Upper lobe of left lung (tissue), 4 donors: ENCODE results near the gene CEACAM8.

ENCODE experiments used
- CTCF ChIP-seq, 6 experiments: fragments of 450-650 bp in 4 of 6; fragments of 200-600 bp in 2 of 6; sonication (generic) in 2 of 6; IDR thresholded peaks; one replicate each; pipeline ENCODE4 v1.5.1; 2016 to 2019; ENCODE audit warnings: antibody characterized with exemption in 6 of 6
- EP300 ChIP-seq, 4 donors: sonication (generic); formaldehyde crosslinking; IDR thresholded peaks; one replicate each; pipeline ENCODE4 v1.5.1; 2017; ENCODE audit warnings: antibody characterized with exemption in 4 of 4, control low read depth in 2 of 4
- POLR2A ChIP-seq, 4 donors: fragments of 450-650 bp; IDR thresholded peaks; one replicate each; pipeline ENCODE4 v1.5.1; 2016 to 2017; ENCODE audit warnings: antibody characterized with exemption in 4 of 4, mild to moderate bottlenecking in 2 of 4

GRCh38 chr19:42606660-42607351, 12.1 kb upstream of the CEACAM8 start:
- no peak for TF ChIP-seq EP300 (IDR thresholded peaks at IDR 0.05)
- peak; percentile 39 to 64 (median 60) for TF ChIP-seq CTCF (IDR thresholded peaks at IDR 0.05)
- no peak for TF ChIP-seq POLR2A (IDR thresholded peaks at IDR 0.05)
